HG03135 (cell line): ENCODE measurements around the gene DGCR8.
"Not testable (repeated sequence)": the region's sequence is repeated elsewhere in the genome, so short reads cannot be mapped to it uniquely, and the experiment has no call there.

ENCODE experiments used
- ATAC-seq: cut with Tn5 transposase; IDR thresholded peaks from one replicate; pipeline ENCODE4 v1.9.1; 2021; ENCODE audit warnings: mild to moderate bottlenecking, moderate library complexity; ENCODE audit not compliant: unreplicated experiment

Gene DGCR8

GRCh38 chr22:20149257-20150250, 69.5 kb downstream of the DGCR8 start:
- no peak for ATAC-seq

GRCh38 chr22:20150381-20151275, 70.6 kb downstream of the DGCR8 start, which contains the start of gene CCDC188:
CCDC188 (minus strand) TSS chr22:20151055; CDS start chr22:20150986, 69 bp downstream.
- ATAC-seq, result no peak

DNA sequence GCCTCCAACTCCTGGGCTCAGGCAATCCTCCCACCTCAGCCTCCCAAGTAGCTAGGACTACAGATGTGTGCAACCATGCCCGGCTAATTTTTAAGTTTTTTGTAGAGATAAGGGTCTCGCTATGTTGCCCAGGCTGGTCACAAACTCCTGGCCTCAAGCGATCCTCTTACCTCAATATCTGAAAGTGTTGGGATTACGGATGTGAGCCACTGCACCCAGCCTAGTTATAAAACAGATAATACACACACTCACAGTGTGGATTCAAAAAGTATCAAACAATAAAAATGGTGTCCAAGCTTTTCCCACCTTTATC, 71.2 kb downstream of the DGCR8 start:
- no peak for ATAC-seq

DNA sequence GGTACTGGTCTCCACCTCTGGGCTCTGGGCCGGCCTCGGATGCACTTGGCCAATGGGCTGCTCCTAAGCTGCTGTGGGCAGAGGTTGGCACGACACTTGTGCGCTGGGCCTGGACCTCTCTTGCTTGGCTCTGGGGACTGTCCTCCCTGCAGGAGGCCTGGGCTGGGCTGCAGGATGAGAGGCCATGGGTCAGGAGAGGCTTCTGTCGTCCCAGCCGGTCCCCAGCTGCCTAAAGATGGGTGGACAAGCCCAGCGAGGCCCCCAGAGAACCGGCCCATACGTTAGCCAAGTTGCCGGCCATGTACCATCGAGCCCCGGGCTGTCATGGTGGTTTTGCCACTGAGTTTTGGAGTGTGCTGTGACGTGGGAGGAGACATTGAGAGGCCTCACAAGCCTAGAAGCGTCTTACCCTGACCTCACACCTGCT, 72.4 kb downstream of the DGCR8 start:
- no peak for ATAC-seq

- ATAC-seq, result no peak
Observed at GRCh38 chr22:20153945-20154344, 73.9 kb downstream of the DGCR8 start.

DNA sequence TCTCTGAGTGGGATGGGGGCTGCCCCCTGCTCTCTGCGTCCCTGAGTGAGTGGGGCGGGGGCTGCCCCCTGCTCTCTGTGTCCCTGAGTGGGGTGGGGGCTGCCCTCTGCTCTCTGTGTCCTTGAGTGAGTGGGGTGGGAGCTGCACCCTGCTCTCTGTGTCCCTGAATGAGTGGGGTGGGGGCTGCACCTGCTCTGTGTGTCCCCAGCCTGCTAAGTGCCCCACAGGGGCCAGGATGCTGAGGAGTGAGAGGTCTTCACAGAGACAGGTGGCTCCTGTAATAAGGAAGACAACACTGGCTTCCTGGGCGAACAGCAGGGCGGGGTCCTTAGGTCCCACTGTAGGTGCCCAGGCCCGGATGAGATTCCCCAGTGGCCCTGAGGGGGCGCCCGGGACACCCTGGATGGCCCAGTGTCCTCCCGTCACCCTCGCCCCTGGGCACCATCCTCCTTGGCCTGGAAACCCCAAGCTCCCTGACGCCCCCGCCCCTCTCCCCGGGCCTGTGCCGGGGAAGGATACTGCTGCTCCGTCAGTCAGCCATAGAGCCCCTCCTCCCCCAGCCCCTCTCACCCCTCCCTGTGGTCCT, 74.7 kb downstream of the DGCR8 start:
- no peak for ATAC-seq

GRCh38 chr22:20155330-20156041, 75.4 kb downstream of the DGCR8 start:
- no peak for ATAC-seq

DNA sequence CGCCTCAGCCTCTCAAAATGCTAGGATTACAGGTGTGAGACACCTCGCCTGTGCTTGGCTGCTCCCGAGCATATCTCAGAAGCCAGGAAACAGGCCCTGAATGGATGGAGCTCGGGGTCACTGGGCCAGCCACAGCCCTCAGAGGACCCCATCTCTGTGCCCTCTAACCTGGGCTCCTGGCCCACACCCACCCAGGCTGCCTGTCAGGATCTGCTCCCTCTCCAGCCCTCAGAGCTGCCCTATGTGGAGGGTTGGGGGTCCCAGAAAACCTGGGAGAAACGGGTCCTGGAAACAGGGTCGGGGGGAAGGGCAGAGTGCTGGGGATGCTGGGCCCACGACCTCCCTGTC, 76.0 kb downstream of the DGCR8 start:
- ATAC-seq, result no peak

DNA sequence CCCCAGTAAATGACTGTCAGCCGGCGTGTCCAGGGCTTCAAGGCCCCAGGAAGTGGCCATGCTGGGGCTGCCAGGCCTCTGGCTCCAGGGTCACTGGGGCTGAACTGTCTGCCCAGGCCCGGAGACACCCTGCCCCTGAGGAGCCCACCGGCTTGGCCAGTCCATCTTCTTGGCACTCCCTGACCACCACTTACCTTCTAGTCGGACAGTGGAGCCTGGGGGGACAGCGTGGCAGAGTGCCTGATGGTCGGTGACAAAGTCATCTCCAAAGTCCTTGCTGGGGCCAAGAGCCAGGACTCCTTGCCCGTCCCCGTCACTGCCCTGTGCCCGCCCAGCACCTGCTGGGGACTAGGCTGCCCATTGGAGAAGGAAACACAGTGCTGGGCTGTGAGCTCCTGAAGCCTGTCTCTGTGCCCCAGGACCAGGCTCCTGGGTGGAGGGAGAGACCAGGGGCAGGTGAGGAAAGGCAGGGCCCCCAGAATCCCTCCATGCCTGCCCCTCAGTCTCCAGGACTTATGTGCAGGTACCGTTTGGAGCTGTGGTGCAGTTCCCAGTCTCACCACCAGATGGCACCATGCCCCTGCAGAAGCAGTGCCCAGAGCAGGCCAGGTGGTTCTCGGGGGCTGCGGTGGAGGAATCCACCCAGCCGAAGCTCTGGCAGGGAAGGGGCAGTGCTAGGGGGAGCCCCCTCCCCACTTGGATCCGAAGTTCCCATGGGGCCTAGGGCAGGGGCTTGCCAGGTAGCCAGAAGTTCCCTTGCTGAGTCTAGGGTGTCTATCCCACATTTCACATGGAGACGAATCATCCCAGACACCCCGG, 76.8 kb downstream of the DGCR8 start:
- ATAC-seq, result no peak

- ATAC-seq, result no peak
Observed at GRCh38 chr22:20157430-20158183, 77.6 kb downstream of the DGCR8 start.

DNA sequence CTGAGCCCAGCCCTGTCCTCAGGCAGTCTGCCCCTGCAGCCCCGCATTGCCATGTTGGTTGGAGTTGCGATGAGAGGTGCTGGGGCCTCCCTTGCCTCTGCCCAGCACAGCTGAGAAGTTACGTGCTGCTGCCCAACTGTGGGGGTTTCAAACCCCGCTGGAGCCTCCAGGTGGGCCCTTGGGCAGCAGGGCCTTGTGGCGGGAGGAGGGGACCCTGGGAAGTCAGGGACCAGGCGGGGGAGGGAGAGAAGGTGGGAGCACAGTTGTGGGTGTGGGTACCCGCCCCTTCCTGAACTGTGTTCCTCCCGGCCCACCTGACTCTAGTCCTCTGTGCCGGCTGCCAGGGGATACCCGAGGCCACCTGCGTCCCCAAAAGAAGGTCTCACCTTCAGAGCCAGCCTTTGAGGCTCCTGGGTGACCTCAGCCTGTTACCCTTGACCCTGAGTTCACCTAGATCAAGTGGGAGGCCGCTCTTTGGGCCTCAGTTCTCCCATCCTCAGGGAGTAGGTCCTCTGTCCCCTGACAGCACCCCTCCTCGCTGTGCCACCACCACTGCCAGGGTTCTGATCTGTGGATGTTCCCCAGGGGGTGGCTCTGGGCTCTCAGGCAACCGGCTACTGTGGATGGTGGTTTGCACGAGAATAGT, 78.5 kb downstream of the DGCR8 start:
- no peak for ATAC-seq

GRCh38 chr22:20159076-20159475, 79.0 kb downstream of the DGCR8 start:
- ATAC-seq, result no peak

DNA sequence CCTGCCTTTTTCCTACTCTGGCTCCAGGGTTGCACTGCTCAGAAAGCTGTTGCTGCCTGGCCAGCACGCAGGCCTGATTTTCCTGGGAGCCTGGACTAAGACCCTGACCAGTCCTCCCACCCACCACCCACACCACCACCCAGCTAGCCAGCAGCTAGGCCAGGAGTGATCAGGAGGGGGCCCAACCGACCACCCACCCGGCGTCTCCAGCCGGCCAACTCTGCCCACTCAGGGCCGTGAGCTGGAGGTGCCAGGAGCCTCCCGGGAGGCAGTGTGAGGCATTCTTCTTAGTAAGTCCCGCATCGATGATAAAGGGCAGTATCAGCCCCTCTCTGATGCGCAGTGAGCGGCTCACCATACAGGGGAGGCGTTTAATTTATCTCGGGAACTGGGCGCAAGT, 79.5 kb downstream of the DGCR8 start:
- not testable (repeated sequence) for ATAC-seq

DNA sequence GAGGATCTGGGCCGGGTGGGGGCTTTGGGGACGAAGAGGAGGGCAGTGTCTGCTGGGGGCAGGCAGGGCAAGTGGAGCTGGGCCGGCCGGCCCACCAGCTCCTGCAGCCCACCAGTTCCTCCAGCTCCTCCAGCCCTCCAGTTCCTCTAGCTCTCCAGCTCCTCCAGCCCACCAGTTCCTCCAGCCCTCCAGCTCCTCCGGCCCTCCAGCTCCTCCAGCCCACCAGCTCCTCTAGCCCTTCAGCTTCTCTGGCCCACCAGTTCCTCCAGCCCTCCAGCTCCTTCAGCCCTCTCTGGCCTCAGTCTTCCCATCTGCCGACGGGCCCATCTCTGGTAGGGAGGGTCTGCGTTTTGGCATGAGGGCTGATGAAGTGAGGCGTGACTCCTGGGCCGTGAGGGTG, 80.0 kb downstream of the DGCR8 start:
- no peak for ATAC-seq
